Endometrial microvascular endothelial cells (primary cell): ENCODE data around the gene SLC17A7. TPM values are rescaled to one million over a fixed set of nuclear protein-coding genes. Genes with fewer than 3 reads are reported as not detected.
"Not testable (repeated sequence)": the region's sequence is repeated elsewhere in the genome, so short reads cannot be mapped to it uniquely, and the experiment has no call there.

ENCODE experiments used
- in situ Hi-C: cut with HindIII; loops from 2 replicates; pipeline ENCODE4 v1.10.0; 2017; ENCODE audit warnings: low sequenced_read_pairs, low pct_unique_long_range_greater_than_20kb; ENCODE audit errors: inconsistent ontology term
- total RNA-seq: library from RNA; depleted of rRNA; stranded (reverse); fragments of >200 nt; gene quantifications from one replicate; pipeline ENCODE4 v1.2.3, GENCODE V29; 2015; ENCODE audit errors: inconsistent ontology term

The SLC17A7 gene
- total RNA-seq, 1 donor from 2014 or later, result not detected

DNA sequence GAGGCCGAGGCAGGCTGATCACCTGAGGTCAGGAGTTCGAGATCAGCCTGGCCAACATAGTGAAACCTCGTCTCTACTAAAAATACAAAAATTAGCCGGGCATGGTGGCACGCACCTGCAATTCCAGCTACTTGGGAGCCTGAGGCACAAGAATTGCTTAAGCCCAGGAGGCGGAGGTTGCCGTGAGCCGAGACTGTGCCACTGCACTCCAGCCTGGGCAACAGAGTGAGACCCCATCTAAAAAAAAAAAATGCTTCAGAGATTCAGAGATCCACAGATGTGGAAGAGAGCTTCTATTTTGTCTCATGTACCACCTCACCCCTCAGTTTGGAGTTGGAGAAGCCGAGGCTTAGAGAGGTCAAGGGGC lies 32.2 kb upstream of the SLC17A7 start:
- in situ Hi-C loops, result not testable (repeated sequence)

DNA sequence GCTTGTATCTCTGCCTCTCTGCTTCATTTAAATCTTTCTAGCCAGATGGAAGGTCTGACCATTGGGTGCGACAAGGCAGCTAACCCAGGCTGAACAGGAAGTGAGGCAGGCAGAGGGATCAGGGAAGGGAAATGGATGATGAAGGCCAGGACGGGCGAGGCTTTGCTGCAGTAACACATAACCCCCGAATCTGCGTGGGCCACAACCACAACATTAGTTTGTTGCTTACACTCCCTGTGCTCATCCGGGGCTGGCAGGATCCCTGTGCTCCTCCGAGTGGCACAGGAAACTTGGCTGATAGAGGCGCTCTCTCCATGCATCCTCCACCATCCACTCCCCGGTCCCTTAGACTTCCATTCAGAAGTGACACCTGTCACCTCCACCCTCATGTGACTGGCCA lies 31.6 kb upstream of the SLC17A7 start:
- in situ Hi-C loops, result no loop called here

DNA sequence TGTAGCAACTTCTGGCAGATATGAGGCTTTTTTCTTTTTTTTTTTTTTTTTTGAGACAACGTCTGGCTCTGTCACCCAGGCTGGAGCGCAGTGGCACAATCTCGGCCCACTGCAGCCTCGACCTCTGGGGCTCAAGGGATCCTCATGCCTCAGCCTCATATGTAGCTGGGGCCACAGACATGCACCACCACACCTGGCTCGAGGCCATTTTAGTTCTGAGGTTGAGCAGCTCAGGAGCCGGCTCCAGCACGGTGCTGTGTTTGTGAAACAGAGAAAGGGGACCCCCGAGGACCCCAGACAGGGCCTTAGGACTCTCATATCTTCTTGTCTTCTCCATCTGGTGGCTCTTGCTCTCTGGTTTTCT lies 29.3 kb upstream of the SLC17A7 start:
- in situ Hi-C loops, result no loop called here

DNA sequence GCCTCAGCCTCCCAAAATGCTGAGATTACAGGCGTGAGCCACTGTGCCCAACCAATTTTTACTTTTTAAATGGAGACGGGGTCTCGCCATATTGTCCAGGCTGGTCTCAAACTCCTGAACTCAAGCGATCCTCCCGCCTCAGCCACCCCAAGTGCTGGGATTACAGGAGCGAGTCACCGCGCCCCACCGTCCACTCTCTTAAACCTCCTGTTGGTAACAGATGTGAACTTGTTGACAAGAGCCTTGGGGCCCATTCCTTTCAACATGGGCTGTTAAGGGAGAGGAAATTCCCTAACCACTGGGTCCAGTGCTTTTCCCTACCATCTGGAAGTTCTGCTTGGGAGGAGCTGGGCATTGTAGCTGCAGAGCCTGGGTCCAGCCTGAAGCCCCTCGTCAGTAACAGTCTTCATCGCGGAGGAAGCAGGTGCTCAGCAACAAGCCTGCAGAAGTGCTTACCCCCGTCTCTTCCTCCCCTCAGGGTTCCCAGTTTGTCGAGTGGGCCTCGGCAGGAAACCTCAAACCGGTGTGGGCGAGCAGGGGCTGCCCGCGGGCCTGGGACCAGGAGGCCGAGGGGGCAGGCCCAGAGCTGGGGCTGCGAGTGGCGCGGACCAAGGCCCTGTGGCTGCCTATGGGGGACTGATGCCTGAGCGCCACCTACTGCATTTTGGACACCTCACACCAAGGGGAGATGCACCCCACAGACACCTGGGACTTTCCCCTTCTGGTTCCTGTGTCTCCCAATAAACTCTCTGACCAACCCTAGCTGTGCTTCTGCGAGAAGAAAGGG lies 28.7 kb upstream of the SLC17A7 start:
- in situ Hi-C loops, result no loop called here

DNA sequence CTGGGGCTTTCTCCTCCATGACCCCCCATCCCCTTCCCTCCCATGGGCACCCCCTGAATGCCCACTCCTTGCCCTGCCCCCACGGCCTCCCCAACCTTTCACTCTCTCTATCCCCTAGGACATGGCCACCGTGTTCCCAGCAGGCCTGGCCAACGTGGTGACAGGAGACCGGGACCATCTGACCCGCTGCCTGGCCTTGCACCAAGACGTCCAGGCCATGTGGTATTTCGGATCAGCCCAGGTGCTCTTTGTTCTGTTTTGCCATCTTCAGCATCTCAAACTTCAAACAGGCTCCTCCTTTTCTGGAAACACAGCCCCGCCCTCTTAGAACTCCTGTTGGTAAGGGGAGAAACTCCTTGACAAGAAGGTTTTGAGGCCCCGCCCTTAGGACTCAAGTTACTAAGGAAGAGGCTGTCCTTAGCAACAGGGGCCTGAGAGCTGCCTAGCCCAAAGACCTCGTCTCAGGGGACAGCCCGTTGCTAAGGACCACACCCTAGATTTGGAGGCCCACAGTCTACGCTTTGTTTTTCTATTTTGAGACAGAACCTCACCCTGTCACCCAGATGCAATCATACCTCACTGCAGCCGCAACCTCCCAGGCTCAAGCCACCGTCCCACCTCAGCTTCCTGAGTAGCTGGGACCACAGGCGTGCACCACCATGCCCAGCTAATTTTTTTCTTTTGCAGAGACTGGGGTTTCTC lies 27.6 kb upstream of the SLC17A7 start:
- in situ Hi-C loops, result no loop called here

DNA sequence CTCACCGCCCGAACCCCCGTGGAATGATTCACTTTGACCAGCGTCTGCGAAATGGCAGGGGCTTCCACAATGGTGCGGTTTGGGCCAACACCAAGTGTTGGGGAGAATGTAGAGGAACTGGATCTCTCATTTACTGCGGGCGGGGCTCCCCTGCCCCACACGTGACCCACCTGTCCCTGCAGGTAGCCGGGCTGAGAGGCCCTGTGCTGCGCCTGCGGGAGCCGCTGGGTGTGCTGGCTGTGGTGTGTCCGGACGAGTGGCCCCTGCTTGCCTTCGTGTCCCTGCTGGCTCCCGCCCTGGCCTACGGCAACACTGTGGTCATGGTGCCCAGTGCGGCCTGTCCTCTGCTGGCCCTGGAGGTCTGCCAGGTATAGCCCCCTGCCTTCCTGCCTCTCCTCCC lies 26.9 kb upstream of the SLC17A7 start:
- in situ Hi-C loops, result no loop called here

DNA sequence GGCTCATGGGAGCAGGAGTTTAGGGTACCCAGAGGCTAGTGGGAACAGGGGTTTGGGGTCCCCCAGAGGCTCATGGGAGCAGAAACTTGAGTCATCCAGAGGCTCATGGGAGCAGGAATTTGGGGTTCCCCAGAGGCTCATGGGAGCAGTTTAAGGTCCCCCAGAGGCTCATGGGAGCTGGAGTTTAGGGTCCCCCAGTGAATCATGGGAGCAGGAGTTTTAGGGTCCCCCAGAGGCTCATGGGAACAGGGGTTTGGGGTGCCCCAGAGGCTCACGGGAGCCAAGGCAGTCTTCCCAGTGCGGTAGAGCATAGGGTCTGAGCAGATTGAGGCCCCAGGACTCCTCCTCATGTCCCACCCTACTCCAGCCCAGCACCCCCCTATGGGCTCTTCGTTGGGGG lies 24.0 kb upstream of the SLC17A7 start:
- in situ Hi-C loops, result no loop called here

DNA sequence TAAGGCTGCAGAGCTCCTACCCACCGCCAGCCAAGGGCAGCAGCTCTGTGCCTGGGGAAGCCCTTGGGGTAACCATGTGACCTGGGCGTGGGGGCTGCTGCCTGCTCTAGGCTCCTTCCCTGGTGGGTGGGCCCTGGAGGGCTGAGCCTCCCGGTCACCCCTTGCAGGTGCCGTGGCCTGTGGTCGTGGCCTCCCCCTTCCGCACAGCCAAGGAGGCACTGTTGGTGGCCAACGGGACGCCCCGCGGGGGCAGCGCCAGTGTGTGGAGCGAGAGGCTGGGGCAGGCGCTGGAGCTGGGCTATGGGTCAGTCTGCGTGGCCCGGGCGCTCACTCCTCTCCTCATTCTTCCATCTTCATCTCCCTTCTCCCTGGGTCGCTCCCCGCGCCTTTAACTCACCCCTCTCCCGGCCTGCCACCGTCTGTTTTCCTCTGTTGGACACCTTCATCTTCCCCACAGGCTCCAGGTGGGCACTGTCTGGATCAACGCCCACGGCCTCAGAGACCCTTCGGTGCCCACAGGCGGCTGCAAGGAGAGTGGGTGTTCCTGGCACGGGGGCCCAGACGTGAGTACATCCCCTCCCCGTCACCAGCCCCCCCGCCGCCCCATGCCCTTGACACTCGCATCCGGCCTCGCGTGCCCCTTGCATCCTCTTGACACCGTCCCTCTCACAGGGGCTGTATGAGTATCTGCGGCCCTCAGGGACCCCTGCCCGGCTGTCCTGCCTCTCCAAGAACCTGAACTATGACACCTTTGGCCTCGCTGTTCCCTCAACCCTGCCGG lies 22.8 kb upstream of the SLC17A7 start:
- in situ Hi-C loops, result no loop called here

DNA sequence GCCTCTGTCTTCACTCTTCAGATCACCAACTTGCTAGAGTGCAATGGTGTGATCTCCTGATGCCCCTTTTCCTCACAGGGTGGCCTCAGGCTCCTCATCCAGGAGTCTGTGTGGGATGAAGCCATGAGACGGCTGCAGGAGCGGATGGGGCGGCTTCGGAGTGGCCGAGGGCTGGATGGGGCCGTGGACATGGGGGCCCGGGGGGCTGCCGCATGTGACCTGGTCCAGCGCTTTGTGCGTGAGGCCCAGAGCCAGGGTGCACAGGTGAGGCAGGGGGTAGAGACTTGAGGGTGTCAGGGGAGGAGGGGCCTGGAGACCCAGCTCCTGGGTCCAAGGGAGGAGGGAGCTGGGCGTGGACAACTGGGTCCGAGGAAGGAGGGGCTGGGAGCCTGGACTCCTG lies 21.2 kb upstream of the SLC17A7 start:
- in situ Hi-C loops, result no loop called here

DNA sequence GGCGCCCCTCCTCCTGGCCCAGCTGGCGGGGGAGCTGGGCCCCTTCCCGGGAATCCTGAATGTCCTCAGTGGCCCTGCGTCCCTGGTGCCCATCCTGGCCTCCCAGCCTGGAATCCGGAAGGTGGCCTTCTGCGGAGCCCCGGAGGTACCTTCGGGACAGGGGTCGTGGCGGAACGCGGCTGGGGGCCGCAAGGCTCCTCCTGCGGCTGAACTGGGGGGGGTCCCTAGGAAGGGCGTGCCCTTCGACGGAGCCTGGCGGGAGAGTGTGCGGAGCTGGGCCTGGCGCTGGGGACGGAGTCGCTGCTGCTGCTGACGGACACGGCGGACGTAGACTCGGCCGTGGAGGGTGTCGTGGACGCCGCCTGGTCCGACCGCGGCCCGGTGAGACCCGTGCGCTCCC lies 20.3 kb upstream of the SLC17A7 start:
- in situ Hi-C loops, result no loop called here

DNA sequence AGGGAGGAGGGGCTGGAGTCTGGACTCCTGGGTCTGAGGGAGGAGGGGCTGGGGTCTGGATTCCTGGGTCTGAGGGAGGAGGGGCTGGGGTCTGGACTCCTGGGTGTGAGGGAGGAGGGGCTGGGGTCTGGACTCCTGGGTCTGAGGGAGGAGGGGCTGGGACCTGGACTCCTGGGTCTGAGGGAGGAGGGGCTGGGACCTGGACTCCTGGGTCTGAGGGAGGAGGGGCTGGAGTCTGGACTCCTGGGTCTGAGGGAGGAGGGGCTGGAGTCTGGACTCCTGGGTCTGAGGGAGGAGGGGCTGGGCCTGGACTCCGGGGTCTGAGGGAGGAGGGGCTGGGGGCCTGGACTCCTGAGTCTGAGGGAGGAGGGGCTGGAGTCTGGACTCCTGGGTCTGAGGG lies 19.8 kb upstream of the SLC17A7 start:
- in situ Hi-C loops, result not testable (repeated sequence)

DNA sequence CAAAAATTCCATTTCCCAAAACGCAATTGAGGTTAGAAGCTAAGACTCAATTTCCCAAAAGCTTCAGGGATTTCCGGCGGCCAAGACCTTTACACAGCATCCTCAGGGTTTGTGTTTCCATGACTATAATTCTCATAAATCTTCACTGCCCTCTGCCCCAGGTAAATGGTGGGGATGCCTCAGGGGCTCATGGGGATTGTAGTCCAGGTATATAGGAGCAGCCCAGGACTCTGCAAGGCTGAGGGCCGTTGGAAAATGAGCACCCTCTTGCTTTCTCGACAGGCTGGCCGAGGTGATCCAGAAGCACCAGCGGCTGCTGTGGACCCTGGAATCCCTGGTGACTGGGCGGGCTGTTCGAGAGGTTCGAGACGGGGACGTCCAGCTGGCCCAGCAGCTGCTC lies 18.1 kb upstream of the SLC17A7 start:
- in situ Hi-C loops, result no loop called here

DNA sequence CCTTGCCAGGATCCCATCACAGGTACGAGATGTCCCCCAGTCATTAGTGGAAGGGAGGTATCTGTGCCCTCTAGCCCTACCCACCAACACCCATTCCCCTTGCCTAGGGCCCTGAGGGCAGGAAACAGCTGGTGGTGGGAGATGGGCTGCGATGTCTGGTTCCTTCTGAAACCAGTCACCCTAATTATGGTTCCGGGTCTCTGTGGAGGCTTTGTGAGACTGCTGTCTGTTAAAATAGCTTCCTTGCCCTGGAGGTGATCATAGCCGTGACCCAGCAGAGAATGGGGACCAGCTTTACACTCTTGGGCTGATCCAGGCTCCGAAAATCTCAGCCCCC lies 17.2 kb upstream of the SLC17A7 start:
- in situ Hi-C loops, result no loop called here

DNA sequence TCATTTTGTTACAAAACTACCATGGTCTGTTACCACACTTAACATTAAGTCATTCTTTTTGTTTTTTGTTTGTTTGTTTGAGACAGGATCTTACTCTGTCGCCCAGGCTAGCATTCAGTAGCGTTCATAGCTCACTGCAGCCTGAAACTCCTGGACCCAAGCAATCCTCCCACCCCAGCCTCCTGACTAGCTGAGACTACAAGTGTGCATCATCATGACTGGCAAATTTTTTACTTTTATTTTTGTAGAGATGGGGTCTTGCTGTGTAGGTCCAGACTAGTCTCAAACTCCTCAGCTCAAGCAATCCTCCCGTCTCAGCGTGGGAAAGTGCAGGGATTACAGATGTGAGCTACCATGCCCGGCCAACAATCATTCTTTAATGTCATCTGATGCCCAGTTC lies 15.0 kb upstream of the SLC17A7 start:
- in situ Hi-C loops, result no loop called here

DNA sequence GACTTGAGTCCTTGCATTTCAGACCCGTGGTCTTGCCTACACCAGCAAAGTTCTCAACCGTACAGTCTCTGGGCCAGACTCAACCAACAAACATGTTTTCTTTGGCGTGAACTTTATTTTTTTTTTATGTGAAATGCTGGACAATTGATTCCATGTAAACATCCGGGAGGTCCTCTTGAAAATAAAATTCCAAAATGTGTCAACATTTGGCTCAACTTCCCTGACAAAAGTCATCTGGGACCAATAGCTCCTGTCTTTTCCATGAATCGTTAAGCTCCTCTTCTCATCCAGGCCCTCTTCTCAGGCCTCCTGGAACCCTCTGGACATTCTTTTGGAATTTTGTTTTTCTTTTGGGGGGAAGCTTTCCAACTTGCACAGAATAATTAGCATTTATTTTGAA lies 14.4 kb upstream of the SLC17A7 start:
- in situ Hi-C loops, result no loop called here

DNA sequence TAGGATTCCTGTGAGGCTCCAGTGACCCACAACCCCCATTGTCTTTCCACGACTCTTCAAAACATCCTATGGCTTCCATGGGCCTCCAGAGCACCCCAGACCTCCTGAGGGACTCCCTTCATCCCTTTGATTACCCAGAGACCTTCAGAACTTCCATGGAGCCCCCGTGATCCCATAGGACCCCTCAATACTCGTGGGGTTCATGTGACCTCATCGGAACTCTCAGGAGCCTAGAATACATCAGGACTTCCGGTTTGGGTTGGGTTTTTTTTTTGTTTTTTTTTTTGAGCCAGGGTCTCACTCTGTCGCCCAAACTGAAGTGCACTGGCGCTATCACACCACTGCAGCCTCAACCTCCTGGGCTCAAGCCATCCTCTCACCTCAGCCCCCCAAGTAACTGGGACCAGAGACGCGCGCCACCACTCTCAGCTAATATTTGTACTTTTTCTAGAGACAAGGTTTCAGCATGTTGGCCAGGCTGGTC lies 12.5 kb upstream of the SLC17A7 start:
- in situ Hi-C loops, result no loop called here

DNA sequence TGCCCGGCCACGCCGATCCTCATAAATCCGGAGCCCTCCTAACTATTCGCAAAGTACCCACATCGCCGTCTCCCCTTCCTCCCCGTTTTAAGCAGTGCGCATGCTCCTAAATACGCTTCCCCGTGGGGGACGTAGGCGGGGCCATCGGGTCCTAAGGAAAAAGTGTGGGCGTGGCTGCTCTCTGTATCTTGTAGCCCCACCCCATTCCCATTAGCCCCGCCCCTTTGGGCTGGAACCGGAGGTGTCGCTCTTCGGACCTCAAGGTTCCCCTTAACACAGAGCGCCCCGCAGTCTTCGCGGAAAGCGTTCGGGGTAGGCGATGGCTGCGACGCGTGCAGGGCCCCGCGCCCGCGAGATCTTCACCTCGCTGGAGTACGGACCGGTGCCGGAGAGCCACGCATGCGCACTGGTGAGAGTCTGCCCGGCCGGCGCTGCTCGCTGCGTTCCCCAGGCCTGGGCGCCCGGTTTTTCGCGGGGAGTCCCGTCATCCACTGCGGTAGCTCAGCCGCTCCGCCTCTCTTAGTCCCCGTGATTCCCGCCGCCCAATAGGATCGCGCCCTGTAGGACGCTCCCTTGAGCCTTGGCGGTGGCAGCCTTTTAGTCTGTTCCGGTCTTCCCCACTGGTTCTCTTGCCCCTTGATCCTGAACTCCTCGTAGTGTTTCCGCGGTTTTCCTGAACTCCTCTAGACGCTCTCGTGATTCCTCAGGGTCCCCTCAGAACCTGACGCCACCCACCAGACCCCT lies 11.9 kb upstream of the SLC17A7 start, which contains the start of gene ALDH16A1:
TSS of gene ALDH16A1 (plus strand) at position 213 of the 744 bp plus-strand sequence. CDS start at position 320, 107 bp downstream.
- in situ Hi-C loops, result no loop called here

DNA sequence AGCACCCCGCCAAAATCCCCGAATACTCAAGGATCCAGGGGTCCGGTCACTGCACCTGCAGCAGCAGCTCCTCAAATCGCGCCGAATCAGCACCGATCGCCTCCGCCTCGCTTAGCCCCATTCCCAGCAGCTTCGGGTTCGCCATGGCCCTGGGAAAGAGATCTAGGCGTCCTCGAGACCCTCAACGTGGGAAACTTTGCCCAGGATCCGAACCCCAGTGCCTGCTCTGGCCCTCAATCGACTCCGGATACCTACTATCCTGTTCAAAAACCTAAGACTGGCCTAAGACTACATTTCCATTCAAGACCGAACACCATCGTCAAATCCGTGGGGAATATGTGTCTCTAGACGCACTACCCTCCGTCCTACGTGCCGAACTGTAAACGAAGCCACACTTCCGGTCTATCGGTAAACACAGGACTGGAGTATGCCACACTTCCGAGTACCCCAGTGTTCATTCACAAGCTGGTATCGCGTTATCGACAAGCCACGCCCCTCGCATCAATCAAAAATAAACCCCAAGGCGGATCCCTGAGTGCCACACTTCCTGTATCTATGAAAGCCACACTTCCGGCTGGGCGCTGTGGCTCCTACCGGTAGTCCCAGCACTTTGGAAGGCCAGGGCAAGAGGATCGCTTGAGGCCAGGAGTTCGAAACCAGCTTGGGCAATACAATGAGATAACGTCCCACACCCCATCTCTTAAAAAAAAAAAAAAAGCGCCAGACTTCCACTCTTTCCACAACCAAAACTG lies 10.3 kb upstream of the SLC17A7 start, which contains the start of gene PIH1D1:
TSS of gene PIH1D1 (minus strand) at position 385 of the 752 bp plus-strand sequence. CDS start at position 145, 240 bp downstream.
- in situ Hi-C loops, result no loop called here
